Spleen (tissue), 7 donors: ENCODE data around the gene PRKCA.

Experiments
- POLR2A ChIP-seq, 3 donors: fragments of 450-650 bp; IDR thresholded peaks; one replicate each; pipeline ENCODE4 v1.5.1; 2017; ENCODE audit warnings: antibody characterized with exemption in 3 of 3, mild to moderate bottlenecking in 1 of 3
- POLR2AphosphoS5 ChIP-seq, 3 donors: sonication (generic); formaldehyde crosslinking; IDR thresholded peaks; one replicate each; pipeline ENCODE4 v1.5.1; 2017; ENCODE audit warnings: antibody characterized with exemption in 3 of 3
- TF ChIP-seq, protein P1 (sequence below), 11 experiments: fragments of 200-600 bp in 7 of 11; fragments of 450-650 bp in 4 of 11; sonication (generic) in 4 of 11; IDR thresholded peaks in 8 of 11; conservative IDR thresholded peaks in 3 of 11; 1 replicate in 7 of 11; 2 replicates in 4 of 11; pipeline versions ENCODE4 v1.4.0 to v1.8.0; 2016 to 2021; ENCODE audit warnings: antibody characterized with exemption in 11 of 11, inconsistent platforms in 4 of 11, mild to moderate bottlenecking in 1 of 11
- donor health status: DM: no; HTN: no; CAD: no; lungs with moderate emphysema.
- donor health status: DM: no; HTN: no; CAD: no.
- donor health status: DM: no; HTN: no; CAD: no.

DNA sequence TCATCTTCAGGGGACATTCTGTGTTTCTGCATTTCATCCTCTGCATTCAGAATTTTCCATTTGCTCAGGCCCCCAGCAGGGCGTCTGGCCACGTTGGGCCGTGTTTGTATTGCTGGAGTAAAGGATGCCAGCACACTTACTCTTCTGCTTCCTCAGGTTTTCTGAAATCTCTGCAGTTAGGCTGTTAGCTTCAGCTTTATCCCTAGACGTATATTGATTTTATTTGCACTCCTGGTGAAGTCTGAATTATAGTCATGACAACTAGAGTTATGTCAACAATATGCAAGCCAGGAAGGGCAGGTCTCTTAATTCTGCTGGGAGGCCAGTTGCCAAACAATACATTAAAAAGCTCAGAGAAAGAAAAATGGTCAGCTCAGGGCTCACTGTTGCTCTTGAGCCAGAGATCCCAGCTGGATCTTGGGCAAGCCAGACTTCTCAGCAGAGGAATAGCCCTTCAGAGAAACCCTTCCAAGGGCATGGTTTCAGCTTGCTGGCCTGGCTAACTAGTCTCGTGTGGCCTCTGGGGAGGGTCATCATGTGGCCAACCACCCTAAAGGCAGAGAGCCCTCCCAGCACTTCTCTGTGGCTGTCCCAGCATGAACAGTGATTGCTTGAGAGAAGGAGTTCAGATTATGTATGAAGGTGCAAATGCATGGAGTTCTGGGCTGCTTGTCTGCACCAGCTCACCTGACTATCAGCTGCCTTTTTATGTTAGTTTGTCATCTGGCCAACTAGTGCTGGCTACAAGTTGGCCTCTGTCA is 422.3 kb downstream of the PRKCA start:
- TF ChIP-seq, protein P1, sequence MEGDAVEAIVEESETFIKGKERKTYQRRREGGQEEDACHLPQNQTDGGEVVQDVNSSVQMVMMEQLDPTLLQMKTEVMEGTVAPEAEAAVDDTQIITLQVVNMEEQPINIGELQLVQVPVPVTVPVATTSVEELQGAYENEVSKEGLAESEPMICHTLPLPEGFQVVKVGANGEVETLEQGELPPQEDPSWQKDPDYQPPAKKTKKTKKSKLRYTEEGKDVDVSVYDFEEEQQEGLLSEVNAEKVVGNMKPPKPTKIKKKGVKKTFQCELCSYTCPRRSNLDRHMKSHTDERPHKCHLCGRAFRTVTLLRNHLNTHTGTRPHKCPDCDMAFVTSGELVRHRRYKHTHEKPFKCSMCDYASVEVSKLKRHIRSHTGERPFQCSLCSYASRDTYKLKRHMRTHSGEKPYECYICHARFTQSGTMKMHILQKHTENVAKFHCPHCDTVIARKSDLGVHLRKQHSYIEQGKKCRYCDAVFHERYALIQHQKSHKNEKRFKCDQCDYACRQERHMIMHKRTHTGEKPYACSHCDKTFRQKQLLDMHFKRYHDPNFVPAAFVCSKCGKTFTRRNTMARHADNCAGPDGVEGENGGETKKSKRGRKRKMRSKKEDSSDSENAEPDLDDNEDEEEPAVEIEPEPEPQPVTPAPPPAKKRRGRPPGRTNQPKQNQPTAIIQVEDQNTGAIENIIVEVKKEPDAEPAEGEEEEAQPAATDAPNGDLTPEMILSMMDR (IDR thresholded peaks at IDR 0.05 in 8 of 11, conservative IDR thresholded peaks at IDR 0.05 in 3 of 11), result no peak
- TF ChIP-seq POLR2A (IDR thresholded peaks at IDR 0.05) (no peak), POLR2AphosphoS5 (IDR thresholded peaks at IDR 0.05) (no peak)
